GM19452 (cell line): ENCODE data around the gene DBF4B.

Experiments
- ATAC-seq: cut with Tn5 transposase; IDR thresholded peaks from one replicate; pipeline ENCODE4 v1.9.1; 2021; ENCODE audit not compliant: unreplicated experiment

Gene DBF4B

DNA sequence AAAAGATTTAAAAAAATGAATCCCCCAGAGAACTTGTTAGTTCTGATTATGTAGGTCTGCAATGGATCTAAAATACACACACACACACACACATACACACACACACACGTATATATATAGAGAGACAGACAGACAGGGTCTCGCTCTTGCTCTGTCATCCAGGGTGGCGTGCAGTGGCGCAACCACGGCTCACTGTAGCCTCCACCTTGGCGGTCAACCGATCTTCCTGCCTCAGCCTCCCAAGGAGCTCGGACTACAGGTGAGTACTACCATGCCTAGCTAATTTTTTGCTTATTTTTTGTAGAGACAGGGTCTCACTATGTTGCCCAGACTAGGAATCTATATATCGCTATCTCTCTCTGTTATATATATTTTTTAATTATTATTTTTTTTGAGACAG, 88.3 kb downstream of the DBF4B start:
- no peak for ATAC-seq

DNA sequence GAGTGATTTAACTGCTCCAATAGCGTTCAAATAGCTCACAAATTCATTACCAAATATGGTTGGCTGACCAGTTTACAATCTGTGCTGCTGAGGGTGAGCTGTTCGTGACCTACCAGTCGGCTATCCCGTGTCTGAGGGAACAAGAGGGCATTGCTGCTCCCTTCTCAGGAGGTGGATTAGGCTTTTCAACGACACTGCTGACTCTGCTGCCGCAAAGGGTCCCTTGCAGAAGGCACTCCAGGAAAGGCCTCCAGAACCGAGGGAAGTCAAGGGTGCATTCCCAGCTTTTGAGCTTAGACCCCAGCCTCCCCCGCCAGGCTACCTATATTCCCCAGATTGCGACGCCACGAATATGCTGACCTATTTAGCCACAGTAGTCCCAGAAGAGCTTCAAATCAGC, 89.3 kb downstream of the DBF4B start:
- ATAC-seq = no peak

DNA sequence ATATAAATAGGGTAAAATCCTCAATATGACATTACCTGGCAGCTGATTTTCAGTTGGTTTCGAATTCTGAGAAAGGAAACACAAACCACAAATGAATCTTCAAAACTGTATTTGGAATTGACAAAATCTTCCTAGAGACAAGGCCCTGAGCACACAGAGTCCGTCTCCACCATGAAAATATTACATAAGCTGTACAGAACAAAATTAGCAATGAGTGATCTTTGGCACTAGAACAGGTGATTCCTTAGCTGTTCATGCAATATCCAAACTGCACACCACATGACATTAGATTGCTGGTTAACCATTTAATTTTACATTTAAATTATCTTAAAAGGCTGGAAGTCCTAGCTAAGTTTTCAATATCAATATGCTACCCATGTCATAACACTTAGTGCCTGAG, 89.9 kb downstream of the DBF4B start:
- ATAC-seq = no peak
